ENCODE data around the gene RGL4.

DNA sequence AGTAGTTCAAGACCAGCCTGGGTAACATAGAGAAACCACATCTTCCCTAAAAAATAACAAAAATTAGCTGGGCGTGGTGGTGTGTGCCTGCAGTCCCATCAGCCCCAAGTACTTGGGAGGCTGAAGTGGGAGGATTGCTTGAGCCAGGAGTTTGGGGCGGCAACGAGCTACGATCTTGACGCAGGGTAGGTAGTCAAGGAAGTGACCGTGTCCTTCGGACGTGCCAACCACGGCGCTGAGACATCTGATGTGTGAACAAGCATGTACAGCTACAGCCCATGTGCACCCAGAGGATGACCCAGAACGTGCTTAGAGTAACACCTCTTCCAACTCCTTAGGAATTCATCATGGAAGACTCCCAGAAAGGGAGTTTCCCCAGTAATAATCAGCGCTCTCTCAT is 21.4 kb downstream of the RGL4 start:
- no peak for TF ChIP-seq CTCF (IDR thresholded peaks at IDR 0.05)
- TF ChIP-seq POLR2A (IDR thresholded peaks at IDR 0.05), result no peak
- TF ChIP-seq POLR2AphosphoS5 (IDR thresholded peaks at IDR 0.05), result no peak

All from stomach (tissue), 4 donors.